GM12878 (cell line): ENCODE results near the gene ATP5F1B. TPM values are rescaled to one million over a fixed set of nuclear protein-coding genes. Genes with fewer than 3 reads are reported as not detected.

Source experiments
- ATF3 ChIP-seq: IDR thresholded peaks from 2 replicates; pipeline ENCODE4 v1.6.1; 2011; ENCODE audit warnings: low read depth, mild to moderate bottlenecking, low read length, moderate library complexity, borderline replicate concordance; ENCODE audit errors: extremely low read depth
- BMI1 ChIP-seq: fragments of 450-650 bp; IDR thresholded peaks from 2 replicates; pipeline ENCODE4 v1.6.1; 2016; ENCODE audit warnings: mild to moderate bottlenecking, moderate library complexity, borderline replicate concordance
- CEBPB ChIP-seq, 2 experiments: fragments of 150-350 bp in 1 of 2; IDR thresholded peaks; 2 replicates each; pipeline ENCODE4 v1.6.1; 2012 to 2014; ENCODE audit warnings: low read depth in 2 of 2, low read length in 2 of 2, borderline replicate concordance in 1 of 2, inconsistent platforms in 1 of 2
- CHD2 ChIP-seq: IDR thresholded peaks from 2 replicates; pipeline ENCODE4 v1.6.1; 2011; ENCODE audit warnings: low read depth, low read length, improper control_type of control experiment, borderline replicate concordance
- E4F1 ChIP-seq: fragments of 450-650 bp; IDR thresholded peaks from 2 replicates; pipeline ENCODE4 v1.6.1; 2018; ENCODE audit warnings: borderline replicate concordance, mild to moderate bottlenecking; ENCODE audit not compliant: partially characterized antibody
- HCFC1 ChIP-seq: fragments of 150-350 bp; IDR thresholded peaks from 2 replicates; pipeline ENCODE4 v1.6.1; 2014; ENCODE audit warnings: low read length
- MEF2A ChIP-seq: IDR thresholded peaks from 2 replicates; pipeline ENCODE4 v1.6.1; 2011; ENCODE audit warnings: low read depth, mild to moderate bottlenecking, low read length, moderate library complexity; ENCODE audit not compliant: insufficient read depth
- MLLT1 ChIP-seq: fragments of 450-650 bp; IDR thresholded peaks from 2 replicates; pipeline ENCODE4 v1.6.1; 2016; ENCODE audit warnings: mild to moderate bottlenecking
- MXI1 ChIP-seq: fragments of 150-350 bp; IDR thresholded peaks from 2 replicates; pipeline ENCODE4 v1.6.1; 2011; ENCODE audit warnings: low read depth, mild to moderate bottlenecking, inconsistent platforms, low read length, improper control_type of control experiment
- NBN ChIP-seq: fragments of 450-650 bp; IDR thresholded peaks from 2 replicates; pipeline ENCODE4 v1.6.1; 2016
- NFIC ChIP-seq: IDR thresholded peaks from 2 replicates; pipeline ENCODE4 v1.6.1; 2012; ENCODE audit warnings: low read depth, mild to moderate bottlenecking, inconsistent platforms, low read length, moderate library complexity
- NKRF ChIP-seq: fragments of 450-650 bp; conservative IDR thresholded peaks from 2 replicates; pipeline ENCODE4 v1.6.1; 2017; ENCODE audit warnings: mild to moderate bottlenecking, moderate library complexity
- PML ChIP-seq: IDR thresholded peaks from 2 replicates; pipeline ENCODE4 v1.6.1; 2012; ENCODE audit warnings: low read length, inconsistent platforms
- POLR2A ChIP-seq: IDR thresholded peaks from 2 replicates; pipeline ENCODE4 v1.6.1; 2011; ENCODE audit warnings: low read depth, mild to moderate bottlenecking, low read length
- POLR2AphosphoS2 ChIP-seq: IDR thresholded peaks from 2 replicates; pipeline ENCODE4 v1.6.1; 2011; ENCODE audit warnings: low read depth, mild to moderate bottlenecking, low read length, improper control_type of control experiment, moderate library complexity
- POLR2AphosphoS5 ChIP-seq: IDR thresholded peaks from 2 replicates; pipeline ENCODE4 v1.6.1; 2011; ENCODE audit warnings: mild to moderate bottlenecking, low read length, inconsistent platforms
- RAD21 ChIP-seq: IDR thresholded peaks from 2 replicates; pipeline ENCODE4 v1.6.1; 2011; ENCODE audit warnings: mild to moderate bottlenecking, low read depth, low read length, moderate library complexity; ENCODE audit not compliant: insufficient read depth
- RELA ChIP-seq: fragments of 450-650 bp; IDR thresholded peaks from 2 replicates; pipeline ENCODE4 v1.8.0; 2014; ENCODE audit warnings: borderline replicate concordance; ENCODE audit not compliant: partially characterized antibody
- SMAD1 ChIP-seq: fragments of 450-650 bp; IDR thresholded peaks from 2 replicates; pipeline ENCODE4 v1.6.1; 2018; ENCODE audit warnings: mild to moderate bottlenecking, low read depth; ENCODE audit not compliant: partially characterized antibody
- TAF1 ChIP-seq: IDR thresholded peaks from 2 replicates; pipeline ENCODE4 v1.6.1; 2011; ENCODE audit warnings: mild to moderate bottlenecking, low read depth, low read length, borderline replicate concordance
- TARDBP ChIP-seq: IDR thresholded peaks from 2 replicates; pipeline ENCODE4 v1.6.1; 2016; ENCODE audit warnings: borderline replicate concordance
- ZBED1 ChIP-seq: IDR thresholded peaks from 2 replicates; pipeline ENCODE4 v1.6.1; 2016; ENCODE audit warnings: borderline replicate concordance
- ZBTB33 ChIP-seq: fragments of 450-650 bp; IDR thresholded peaks from 2 replicates; pipeline ENCODE4 v1.6.1; 2017; ENCODE audit warnings: mild to moderate bottlenecking
- polyA plus RNA-seq, 11 experiments: library from polyadenylated mRNA; depleted of rRNA in 4 of 11; unstranded in 6 of 11; stranded (reverse) in 5 of 11; fragments of >200 nt; fragmentation: Nextera tagmentation in 4 of 11; fragmentation: Illumina TruSeq in 1 of 11; extraction: Ambion mirVana in 4 of 11; extraction: Trizol in 1 of 11; gene quantifications; 1 replicate in 1 of 11; 2 replicates in 10 of 11; pipeline versions ENCODE4 v1.2.1 to v1.2.3, GENCODE V29; 2011 to 2016; ENCODE audit warnings: inconsistent platforms in 2 of 11, missing spikeins in 2 of 11, low read depth in 1 of 11
- total RNA-seq, 4 experiments: library from RNA; depleted of rRNA in 3 of 4; stranded (reverse); fragments of >200 nt in 3 of 4; fragmentation: Illumina TruSeq in 1 of 4; extraction: Trizol in 1 of 4; gene quantifications; 2 replicates each; pipeline versions ENCODE4 v1.2.1 to v1.2.3, GENCODE V29; 2013 to 2021

ATP5F1B gene
- total and polyA plus RNA-seq, 10 of the 15 experiments (the other 5 are each of a cell fraction or from before 2014, with no cell fraction given), result 671 to 1,908 (median 1,031) TPM

GRCh38 chr12:56688129-56688845 lies 42.5 kb upstream of the ATP5F1B start, which contains the start of gene PTGES3 (continued):
- TF ChIP-seq MEF2A (0 out of 2 replicates have a peak, but pooled peaks have one; percentile 18), HCFC1 (no peak), NFIC (peak; percentile 47; the same call in 1 of the 2 replicates), BMI1 (no peak), CEBPB (IDR thresholded peaks at IDR 0.05; ENCODE audit: borderline replicate concordance in 1 of 2, low read depth in 2 of 2, low read length in 2 of 2) (no peak), PML (peak; percentile 98), MXI1 (peak; percentile 97), TARDBP (no peak), CHD2 (peak; percentile 97), SMAD1 (peak; percentile 87), NKRF (peak; percentile 75; the same call in 1 of the 2 replicates), MLLT1 (peak; percentile 55), RAD21 (no peak), POLR2A (peak; percentile 93), POLR2AphosphoS5 (peak; percentile 97), ZBTB33 (no peak), TAF1 (peak; percentile 89), NBN (peak; percentile 79), POLR2AphosphoS2 (peak; percentile 92), RELA (peak; percentile 11), E4F1 (no peak), ATF3 (no peak), ZBED1 (peak; percentile 33; the same call in 1 of the 2 replicates)
